ENCODE results near the gene CUL4A.
"Not testable (repeated sequence)": the region's sequence is repeated elsewhere in the genome, so short reads cannot be mapped to it uniquely, and the experiment has no call there.

The CUL4A gene

GRCh38 chr13:113209336-113209758, at the start of gene CUL4A:
TSS of gene CUL4A (plus strand) at chr13:113209613. CDS start at chr13:113209628, 15 bp downstream.
- DNase-seq: peak; percentile 41

- no peak for DNase-seq
These were observed 49.7 kb upstream of the CUL4A start for GRCh38 chr13:113159701-113160100.

GRCh38 chr13:113160983-113161382, 48.4 kb upstream of the CUL4A start:
- no peak for DNase-seq

- no peak for DNase-seq
These were observed 48.0 kb upstream of the CUL4A start for GRCh38 chr13:113161433-113161832.

- not testable (repeated sequence) for DNase-seq
These were observed 47.4 kb upstream of the CUL4A start for GRCh38 chr13:113161975-113162374.

- DNase-seq: no peak
These were observed 46.4 kb upstream of the CUL4A start for GRCh38 chr13:113162783-113163685.

GRCh38 chr13:113164492-113164891, 44.9 kb upstream of the CUL4A start:
- DNase-seq: no peak

- DNase-seq: no peak
These were observed 43.1 kb upstream of the CUL4A start for GRCh38 chr13:113166266-113166665.

GRCh38 chr13:113166681-113167080, 42.7 kb upstream of the CUL4A start:
- no peak for DNase-seq

GRCh38 chr13:113167155-113167554, 42.3 kb upstream of the CUL4A start:
- DNase-seq: no peak

- DNase-seq: no peak
These were observed 41.8 kb upstream of the CUL4A start for GRCh38 chr13:113167575-113167974.

- no peak for DNase-seq
These were observed 41.2 kb upstream of the CUL4A start for GRCh38 chr13:113168211-113168610.

- DNase-seq: no peak
These were observed 39.8 kb upstream of the CUL4A start for GRCh38 chr13:113169277-113170272.

- no peak for DNase-seq
These were observed 38.9 kb upstream of the CUL4A start for GRCh38 chr13:113170511-113170910.

GRCh38 chr13:113171250-113172125, 37.9 kb upstream of the CUL4A start:
- DNase-seq: no peak

- no peak for DNase-seq
These were observed 36.9 kb upstream of the CUL4A start for GRCh38 chr13:113172419-113172926.

- no peak for DNase-seq
These were observed 33.1 kb upstream of the CUL4A start for GRCh38 chr13:113176280-113176679.

- DNase-seq: no peak
These were observed 32.6 kb upstream of the CUL4A start for GRCh38 chr13:113176822-113177221.

GRCh38 chr13:113178070-113178895, 31.1 kb upstream of the CUL4A start:
- DNase-seq: no peak

GRCh38 chr13:113178896-113179167, 30.6 kb upstream of the CUL4A start:
- DNase-seq: no peak
